HG03457 (cell line): ENCODE data around the gene VSIG10L.

ENCODE experiments used
- ATAC-seq: cut with Tn5 transposase; IDR thresholded peaks from one replicate; pipeline ENCODE4 v1.9.1; 2021; ENCODE audit warnings: moderate number of reproducible peaks; ENCODE audit not compliant: unreplicated experiment

Gene VSIG10L

DNA sequence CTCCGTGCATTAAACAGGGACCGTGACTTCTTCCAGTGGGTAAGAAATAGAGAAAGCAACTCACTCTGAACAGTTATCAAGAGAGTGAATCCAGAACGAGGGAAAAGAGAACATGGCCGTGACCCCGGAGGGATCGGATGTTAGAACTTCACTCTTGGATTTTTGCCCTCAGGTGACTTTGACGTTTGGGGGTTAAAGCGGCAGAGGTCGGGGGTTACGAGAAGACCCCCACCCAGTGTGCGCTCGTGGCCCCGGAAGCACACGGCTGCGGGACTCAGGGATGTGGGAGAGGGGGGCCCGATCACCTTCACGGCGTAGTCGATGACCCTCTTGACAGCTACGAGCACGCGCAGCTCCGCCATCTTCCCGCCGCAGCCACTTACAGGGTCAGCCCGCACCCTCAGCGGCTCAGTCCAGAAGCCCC lies 24.0 kb upstream of the VSIG10L start, which contains the start of gene ETFB:
Gene ETFB, minus strand, starts transcription at position 424 of the 424 bp plus-strand sequence. Its CDS starts 62 bp downstream, at position 362.
- ATAC-seq, result no peak

DNA sequence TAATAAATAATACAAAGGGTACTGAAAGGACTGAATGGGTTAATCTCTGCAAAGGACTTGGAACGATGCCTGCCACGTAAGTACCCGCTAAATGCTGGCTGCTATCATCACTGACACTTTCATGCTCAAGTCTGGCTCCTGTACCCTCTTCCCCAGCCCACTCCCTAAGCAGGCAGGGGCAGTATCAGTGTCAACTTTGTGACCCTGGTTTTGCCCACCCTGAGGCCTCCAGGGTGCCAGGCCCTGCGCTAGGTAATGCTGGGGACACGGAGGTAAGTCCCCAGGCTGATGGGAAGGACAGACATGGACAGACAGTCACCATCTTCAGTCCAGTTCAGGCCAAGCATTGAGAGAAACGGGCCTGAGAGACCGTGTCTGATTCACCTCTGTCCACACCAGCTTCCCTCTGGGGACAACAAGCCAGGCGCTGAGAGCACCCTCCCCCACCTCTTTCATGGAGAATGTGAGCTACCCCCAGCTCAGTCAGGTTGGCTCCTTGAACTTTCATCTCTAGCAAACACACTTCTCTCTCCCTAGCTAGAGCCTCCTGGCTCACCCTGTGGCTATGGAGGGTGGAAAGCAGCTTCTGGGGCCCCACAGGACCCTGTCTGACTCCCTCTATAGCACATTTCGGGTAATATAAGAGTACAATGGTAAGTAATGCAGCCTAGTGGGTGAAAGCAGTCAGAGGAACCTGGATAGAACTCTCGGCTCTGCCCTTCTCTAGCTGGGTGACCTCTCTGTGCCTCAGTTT lies 23.4 kb upstream of the VSIG10L start:
- ATAC-seq, result no peak

DNA sequence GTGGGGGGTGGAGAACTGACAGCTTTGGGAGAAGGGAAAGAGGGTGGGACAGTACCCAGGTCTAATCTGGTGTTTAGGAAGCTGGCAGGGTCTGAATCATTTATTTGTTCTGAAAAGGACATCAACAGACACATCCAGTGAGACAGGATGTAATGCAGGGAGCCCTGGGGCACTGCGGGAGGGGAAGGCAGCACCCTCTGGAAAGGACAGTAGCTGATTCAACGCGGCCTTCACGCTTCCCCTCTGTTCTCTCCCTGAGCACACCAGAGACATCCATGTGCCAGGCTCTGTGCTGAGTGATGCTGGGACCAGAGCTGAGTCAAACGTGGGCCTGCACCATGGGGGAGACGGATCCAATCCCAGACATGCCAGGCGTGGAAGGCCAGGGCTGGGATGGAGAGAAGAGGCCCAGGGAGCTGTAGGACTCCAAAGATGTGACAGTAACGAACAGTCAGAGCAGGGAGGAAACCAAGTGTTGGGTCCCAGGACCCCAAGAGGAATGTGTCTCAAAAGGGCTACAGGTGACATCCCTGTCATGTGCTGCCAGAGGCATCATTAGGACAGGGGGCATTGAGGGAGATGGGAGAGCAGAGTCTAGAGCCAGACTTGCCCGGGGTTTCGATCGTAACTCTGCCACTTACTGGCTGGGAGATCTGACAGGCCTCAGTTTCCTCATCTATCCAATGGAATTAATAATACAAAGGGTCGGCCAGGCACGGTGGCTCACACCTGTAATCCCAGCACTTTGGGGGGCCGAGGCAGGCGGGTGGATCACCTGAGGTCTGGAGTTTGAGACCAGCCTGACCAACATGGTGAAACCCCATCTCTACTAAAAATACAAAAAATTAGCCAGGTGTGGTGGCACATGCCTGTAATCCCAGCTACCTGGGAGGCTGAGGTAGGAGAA lies 22.5 kb upstream of the VSIG10L start:
- ATAC-seq, result no peak

DNA sequence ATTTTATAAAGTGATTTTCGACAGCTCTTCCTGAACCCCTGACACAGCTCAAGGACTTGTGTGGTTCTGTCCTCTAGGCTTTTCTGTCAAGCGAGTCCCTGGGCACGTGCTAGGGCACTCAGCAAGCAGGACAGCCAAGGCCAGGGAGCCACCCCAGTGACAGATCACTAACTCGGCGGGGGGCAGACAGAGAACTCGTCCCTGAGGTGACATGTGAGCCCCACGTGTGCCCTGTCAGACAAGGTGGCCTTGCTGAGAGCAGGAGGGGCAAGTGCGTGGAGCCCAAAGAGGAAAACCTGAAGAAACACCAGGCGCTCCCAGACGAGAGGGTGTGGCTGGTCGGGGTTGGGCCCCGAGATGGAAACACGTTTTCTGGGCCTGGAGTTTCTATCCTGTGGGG lies 19.3 kb upstream of the VSIG10L start:
- ATAC-seq, result no peak

DNA sequence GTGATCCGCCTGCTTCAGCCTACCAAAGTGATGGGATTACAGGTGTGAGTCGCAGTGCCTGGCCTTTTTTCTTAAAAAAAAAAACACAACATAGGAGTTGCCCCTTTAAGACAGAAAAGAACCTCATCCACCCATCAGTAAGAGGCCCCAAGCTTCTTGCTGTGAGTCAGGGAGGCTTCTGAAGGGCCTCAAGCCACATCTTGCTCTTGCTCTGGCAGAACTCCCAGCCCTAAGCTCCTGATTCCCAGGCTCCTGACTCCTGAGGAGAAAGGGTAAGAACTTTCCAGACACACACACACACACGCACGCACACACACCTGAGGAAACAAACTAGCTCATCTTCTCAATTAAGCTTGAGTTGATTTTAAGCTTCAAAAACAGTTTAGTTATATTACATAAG lies 17.4 kb upstream of the VSIG10L start:
- no peak for ATAC-seq

DNA sequence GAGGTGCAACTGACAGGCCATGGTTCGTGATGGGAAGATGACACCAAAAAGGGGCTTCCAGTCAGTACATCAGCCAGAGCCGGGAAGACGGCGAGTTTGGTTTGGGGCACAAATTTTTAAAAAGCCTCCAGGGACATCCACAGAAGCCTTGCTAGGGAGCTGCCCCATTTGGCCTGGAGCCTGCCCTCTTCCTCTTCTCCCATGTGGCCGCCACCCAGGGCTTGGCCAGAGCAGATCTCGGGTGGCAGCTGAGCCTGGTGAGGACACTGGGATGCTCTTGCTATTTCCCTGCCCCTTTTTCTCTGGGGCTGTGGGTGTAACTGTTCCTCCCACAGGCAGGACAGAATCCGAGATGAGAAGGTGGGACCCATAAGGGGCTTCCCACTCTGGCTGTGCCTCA lies 16.0 kb upstream of the VSIG10L start:
- ATAC-seq, result no peak

DNA sequence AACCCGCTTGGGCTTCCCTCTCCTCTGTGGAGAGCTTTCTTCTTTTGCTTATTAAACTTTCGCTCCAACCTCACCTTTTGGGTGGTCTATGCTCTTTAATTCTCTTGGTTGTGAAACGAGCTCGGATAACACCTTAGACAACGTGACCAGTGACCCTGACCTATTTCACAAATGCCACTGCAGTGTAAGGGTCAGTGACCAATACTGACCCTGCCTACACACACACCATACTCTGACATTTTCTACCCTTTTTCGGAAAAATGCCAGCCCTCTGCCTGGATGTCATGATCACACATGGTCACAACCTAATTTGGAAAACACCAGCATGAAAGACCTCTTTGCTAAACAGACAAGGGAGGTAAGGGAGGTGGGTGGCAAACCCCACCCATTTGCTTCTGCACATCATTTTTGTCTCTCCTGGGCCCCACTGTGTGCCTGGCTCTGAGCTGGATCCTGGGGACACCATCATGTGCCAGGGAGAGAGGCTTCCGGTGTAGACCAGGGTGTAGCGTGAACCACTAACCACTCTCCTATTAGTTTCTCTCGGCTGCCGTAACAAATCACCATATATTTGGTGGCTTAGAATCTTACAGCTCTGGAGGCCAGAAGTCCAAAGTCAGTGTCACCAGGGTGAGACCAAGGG lies 14.3 kb upstream of the VSIG10L start:
- ATAC-seq, result no peak

DNA sequence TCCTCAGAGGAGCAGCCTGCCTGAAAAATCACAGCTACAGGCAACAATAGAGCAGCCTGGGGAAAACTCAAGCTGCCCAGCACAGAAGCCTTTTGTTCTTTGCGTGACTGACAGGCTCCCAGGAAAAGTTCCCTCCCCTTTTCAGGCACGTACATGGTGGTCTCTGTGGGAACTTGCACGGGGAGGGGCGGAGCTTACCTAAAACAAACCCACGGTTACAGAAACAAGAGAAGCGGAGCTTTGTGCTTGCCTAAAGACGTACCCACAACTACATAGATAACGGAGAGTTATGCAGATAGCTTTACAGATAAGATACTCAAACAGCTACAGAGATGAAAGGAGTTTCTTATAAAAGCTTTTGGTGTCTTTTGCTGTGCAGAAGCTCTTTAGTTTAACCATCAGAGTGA lies 12.8 kb upstream of the VSIG10L start:
- no peak for ATAC-seq

DNA sequence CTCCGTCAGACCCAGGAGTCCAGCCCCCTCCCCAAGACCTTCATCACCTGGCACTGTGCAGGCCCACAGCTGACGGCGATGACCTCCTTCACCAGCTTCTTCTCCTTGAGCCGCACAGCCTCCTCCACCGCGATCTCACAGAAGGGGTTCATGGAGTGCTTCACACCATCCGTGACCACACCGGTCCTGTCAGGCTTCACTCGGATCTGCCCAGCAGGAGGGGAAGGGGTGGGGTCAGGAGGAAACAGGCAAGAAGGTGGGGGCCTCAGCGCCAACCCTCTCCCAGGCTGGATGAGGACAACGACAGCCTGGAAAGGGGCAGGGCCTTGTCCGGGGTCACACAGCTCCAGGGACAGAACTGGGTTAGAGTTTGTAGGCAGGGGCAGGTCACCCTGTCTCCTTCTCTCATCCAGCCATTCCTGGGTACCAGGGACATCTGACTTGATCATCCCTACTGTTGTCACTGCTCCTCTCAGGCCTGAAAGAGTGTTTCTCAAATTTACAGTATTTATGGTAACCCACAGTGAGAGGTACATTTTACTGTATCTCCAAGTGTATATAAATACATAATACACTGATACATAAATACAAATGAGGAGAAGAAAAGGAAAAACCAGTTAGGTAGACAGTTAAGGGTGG lies 12.3 kb upstream of the VSIG10L start:
- ATAC-seq, result no peak

DNA sequence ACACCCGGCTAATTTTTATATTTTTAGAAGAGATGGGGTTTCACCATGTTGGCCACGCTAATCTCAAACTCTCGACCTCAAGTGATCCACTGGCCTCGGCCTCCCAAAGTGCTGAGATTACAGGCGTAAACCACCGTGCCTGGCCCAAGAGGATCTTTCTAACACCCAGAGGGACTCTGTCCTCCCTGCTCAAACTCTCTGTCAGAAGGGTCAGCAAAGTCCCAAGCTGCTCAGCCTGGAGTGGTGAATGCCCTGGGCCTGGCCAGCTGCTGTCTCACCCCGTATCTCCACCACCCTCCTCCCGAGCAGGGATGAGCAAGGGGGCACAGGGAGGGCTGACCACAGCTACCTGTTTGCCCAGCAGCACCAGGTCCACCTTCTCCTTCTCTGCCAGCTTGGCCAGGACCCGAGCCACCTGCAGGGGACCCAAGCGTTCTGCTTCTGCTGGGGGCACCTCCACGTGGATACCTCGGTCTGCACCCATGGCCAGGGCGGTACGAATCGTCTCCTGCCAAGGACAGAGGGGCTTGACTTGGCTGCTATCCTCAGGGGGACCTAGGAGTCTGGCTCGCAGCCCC lies 10.9 kb upstream of the VSIG10L start:
- ATAC-seq, result no peak

DNA sequence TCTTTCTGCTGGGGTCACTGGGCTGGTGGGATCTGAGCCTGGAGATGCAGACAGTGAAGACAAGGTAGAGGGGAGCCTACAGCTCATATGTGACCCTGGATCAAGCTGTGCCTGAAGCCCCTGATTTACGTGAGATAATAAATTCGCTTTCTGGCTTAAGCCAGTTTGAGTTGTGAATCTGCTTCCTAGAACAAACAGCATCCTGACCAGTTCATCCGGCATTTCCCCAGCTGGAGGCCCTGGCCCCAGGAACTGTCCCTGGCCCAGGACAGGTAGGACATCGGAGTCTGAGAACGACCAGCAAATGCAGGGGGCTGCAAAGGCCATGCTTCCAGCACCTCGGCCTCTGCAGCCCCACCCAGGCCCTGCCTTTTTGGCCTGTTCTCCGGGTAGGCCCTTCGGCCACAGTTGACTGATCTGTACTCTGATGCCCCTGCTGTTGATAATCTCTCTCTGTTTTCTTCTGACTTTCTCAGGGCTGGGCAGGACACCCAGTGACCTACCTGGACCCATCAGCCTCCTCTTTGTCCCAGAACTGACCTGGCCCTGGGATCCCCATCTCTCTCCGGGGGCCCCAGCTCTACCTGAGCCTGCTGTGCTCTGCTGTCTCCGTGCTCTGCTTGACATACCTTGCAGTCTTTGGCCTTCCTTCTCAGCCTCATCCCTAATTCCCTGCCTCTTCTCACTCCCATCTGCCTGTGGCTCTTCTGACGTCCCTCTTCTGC lies 9.5 kb upstream of the VSIG10L start:
- ATAC-seq, result no peak

DNA sequence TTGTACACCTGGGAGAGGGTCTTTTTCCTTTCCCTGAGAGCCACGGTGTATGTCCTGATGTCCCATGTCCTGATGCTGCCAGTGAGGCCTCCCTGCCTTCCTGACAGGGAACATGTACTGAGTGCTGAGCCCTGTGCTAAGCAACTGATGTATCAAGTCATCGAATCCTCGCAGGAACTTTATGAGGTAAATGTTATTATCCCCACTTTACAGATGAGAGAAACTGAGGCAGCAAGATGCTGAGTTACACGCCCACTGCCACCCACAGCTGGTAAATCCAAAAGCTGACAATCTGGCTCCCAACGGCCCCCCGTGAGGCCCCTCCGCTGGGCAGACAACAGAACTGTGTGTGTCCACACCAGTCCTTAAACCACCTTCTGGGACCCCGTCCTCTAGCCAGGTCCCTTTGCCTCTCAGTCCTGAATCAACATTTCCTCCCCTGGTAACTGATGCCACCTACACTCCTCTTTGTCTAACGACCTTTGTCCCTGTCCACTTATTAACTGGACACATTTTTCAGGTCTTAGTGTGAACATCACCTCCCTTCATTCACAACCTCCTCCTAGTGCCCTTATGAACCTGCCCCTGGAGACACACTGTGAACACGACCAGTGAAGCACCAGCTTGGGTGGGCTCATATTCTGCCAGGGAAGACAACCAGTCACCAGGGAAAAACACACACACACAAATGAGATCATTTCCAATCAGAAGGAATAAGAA lies 5.4 kb upstream of the VSIG10L start:
- ATAC-seq, result no peak

DNA sequence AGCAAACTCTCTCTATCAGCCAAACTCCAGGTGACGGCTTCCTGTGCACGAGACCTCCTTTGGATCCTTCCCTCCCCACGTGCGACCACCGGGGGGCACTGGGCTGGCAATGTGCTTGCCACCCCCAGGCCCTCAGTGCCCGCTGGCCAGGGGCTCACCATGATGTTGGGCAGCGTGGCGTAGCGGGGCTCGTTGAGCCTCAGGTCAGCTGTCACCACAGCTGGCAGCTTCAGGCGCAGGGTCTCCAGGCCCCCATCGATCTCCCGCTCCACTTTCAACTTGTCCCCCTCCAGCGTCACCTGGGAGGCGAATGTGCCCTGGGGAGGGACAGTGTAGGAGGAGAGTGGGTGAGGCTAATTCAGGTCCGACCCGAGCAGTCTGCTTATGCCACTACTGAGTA lies 4.8 kb upstream of the VSIG10L start:
- ATAC-seq, result no peak

DNA sequence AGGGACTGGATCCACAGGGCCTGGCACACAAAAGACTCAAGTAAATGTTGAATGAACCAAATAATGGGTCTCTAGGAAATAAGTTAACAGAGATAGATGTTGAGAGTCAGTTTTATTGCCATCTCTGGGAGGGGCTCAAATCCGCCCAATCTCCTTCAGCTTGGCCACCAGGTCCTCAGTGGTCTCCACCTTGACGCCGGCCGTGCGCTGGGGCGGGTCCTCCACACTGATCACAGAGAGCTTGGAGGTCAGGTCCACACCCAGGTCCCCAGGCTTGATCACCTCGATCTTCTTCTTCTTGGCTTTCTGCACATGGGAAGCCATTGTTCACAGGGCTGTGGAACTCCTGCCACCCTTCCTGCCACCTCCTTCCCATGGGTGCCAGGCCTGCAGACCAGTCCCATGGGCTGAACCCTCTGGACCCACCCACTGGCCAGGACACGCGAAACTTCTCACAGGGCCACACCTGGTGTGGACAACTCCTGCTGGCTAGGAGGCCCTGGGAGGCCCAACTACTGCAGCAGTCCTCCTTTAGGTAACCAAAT lies 3.2 kb upstream of the VSIG10L start:
- no peak for ATAC-seq

DNA sequence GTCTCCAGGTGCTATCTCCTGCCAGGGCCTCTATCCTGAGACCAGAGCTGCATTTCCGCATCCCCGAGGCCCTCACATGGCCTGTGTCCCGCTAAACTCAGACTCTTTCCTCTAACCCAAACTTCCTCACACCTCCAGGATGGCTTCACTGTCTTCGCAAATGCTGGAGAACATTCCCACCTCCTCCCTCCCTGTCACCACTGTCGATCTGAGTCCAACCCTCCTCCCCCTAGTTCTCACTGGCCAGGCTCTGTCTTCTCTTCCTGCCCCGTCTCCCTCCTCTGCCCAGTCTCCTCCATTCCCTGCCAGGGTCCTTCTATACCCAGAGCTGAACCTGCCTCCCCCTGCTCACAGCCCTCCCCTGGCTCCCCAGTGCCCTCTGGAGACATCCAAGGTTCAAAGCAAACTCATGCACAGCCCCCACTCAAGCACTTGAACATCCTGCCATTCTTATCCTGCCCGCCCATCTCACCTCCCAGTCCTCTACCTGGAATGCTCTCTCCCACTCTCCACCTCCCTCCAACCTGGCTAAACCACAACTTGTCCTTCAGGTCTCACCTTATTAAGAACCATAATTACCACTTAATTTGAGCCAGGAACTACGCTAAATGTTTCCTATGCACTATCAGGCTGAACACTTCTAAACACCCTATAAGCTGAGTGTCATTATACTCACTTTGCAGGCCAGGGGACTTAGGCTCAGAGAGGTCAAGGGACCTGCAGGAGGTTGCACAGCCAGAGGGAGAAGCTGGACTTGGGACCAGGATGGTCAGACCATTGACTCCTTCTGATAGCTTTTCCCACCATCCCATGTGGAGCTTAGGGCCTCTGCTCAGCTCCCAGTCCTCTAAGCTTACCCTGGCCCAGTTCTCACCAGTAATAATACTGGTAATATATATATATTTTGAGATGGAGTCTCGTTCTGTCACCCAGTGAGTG lies 961 bp upstream of the VSIG10L start:
- ATAC-seq, result no peak

DNA sequence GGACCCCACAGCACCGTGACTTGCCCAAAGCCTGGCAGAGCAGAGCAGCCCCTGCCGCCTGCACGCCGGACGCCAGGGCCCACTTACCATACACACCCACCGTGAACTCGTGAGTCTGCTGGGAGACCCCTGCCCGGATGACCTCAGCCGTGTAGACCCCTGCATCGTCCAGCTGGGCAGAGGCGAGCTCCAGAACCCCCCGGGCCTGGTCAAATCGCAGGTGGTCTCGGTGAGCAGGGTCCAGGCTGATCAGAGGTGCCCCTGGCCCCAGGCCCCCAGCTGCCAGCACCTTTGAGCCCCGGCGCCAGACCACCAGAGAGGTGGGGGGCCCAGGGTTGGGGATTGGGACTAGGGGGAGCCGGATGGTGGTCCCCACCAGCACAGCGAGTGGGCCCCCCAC lies 873 bp downstream of the VSIG10L start:
- ATAC-seq, result no peak

DNA sequence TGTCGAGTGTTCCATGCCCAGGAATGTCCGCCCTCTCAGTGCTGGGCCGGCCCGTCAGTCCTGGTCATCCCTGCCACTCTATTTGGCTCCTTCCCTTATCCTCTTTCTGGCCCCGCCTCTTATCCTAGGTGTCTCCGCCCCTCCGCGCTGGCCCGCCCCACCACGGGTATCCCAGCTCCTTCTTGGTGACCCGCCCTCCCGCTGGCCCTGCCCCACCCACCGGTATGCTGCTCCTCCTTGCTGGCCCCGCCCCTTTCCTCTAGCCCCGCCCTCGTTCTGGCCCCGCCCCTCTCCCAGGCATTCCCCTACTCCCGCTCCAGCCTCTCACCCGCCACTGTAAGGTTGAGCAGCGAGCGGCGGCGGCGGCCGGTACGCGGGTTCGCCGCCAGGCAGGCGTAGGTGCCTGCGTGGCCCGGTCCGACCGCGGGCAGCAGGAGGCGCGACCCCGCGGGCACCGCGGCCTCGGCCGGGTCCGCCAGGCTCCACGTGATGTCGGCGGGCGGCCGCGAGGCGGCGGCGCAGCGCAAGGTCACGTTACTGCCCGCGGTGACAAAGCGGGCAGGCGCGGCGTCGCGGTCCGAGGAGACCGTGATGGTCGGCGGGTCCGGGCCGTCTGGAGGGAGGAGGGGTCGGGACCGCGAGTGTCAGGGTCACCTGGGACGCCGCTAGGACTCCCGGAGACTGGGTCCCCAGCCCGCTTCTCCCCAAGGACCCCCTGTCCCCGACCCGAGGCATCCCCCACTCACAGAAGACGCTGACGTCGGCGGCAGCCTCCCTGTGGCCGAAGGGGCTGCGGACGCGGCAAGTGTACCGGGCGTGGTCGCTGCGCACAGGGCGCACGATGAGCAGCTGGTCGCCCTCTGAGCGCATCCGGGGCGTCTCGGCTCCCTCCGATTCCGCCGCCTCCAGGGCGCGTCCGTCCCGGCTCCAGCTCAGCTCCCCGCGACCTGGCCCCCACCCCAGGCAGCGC lies 2.0 kb downstream of the VSIG10L start:
- ATAC-seq, result no peak
